ENCODE data around the gene ZNF445.
"Not testable (repeated sequence)": the region's sequence is repeated elsewhere in the genome, so short reads cannot be mapped to it uniquely, and the experiment has no call there.

Gene ZNF445
- total RNA-seq, result 25.0 to 66.0 reads per million in 2 experiments

DNA sequence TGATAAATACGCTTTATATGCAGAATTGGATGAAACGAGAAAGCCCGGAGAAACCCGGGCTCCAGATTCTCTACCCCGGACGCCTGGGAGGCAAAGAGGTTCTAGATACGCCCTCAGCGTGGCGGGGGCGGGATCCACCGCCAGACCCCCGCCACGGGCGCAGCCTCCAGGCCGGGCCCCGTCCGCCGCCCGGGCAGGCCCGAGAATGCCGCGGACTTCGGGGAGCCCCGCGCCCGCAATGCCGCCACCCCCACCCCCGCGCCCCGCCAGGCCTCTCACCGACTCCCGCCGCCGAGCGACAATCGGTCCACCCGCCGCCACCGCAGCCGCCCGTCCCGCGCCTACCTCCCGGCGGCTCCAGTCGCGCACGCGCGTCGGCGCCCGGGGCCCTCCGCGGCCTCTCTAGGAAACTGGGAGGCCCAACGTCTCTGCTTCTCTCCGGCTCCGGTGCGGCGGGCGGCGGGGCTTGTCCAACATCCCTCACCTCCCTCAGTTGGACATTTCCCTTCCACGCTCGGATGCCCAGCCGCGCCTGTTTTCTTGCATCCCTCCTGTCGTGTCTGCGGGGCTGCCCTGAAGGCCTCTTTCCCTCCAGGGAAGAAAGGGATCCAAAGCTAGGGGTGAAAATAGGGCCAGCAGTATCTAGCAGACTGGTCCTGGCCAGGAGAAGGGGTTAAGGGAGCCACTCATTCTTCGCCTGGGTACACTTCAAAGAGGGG is at the start of gene ZNF445:
Gene ZNF445, minus strand, starts transcription at position 359 of the 719 bp plus-strand sequence. CDS start 22,121 bp downstream, outside the sequence.
- DNase-seq (ENCODE audit: low read depth), result peak; percentile 60

DNA sequence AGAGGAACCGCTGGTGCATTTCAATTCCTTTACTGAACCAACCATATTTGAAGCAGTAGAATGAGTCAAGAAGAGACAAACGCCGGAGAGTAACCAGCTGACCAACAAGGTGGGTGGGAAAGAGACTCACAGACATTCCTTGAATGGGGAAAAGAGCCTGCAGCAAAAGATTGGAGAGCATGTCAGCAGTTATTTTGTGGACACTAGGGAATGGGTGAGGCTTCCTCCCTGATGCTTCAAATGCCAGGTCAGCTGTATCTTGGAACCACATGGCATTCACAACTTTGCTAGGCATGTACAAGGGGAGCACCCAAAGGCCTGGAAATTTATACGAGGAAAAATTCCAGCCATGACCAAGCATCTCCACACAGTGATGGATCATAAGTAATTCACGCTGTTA is 47.6 kb upstream of the ZNF445 start:
- no peak for DNase-seq (ENCODE audit: low read depth)

GRCh38 chr3:44522494-44522933 is 45.0 kb upstream of the ZNF445 start:
- DNase-seq (ENCODE audit: low read depth), result no peak

GRCh38 chr3:44521721-44522120 is 44.3 kb upstream of the ZNF445 start:
- no peak for DNase-seq (ENCODE audit: low read depth)

DNA sequence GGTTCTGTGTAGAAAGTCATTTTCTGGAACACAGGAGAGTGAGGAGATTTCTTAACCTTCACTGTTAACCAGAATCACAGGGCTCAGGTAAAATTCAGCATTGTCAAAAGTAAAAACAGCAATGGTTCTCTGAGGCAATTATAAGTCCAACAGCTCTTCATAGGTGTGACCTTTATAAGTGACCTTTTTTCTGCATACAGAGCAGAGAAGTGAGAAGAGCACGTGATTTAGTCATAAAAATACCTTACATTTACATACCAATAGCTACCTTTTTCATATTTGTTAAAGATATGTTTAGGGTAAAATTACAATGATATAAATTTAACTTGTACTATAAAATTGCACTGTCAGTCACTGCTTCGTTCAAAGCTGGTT is 41.3 kb upstream of the ZNF445 start:
- no peak for DNase-seq (ENCODE audit: low read depth)

- no peak for DNase-seq (ENCODE audit: low read depth)
These were observed 38.8 kb upstream of the ZNF445 start for GRCh38 chr3:44516230-44516629.

DNA sequence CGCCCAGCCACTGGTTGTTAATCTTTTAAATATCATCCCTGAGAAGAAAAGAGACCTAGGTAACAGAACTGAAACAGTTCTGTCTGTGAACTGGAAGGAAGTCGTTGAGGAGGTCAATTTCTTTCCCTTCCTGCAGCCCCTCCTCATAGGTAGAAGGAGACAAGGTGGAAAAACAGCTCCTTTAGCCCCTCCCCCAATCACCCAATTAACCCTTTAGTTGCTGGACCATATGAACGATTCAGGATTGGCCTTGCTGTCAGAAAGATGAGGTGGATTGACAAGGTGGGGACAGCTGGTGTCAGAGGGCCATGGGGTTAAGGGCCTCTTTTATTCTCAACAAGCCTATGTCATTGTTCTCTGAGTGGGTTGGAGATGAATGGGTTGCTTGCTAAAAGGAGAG is 36.0 kb upstream of the ZNF445 start:
- DNase-seq (ENCODE audit: low read depth), result no peak

GRCh38 chr3:44511238-44511566 is 33.7 kb upstream of the ZNF445 start:
- no peak for DNase-seq (ENCODE audit: low read depth)

DNA sequence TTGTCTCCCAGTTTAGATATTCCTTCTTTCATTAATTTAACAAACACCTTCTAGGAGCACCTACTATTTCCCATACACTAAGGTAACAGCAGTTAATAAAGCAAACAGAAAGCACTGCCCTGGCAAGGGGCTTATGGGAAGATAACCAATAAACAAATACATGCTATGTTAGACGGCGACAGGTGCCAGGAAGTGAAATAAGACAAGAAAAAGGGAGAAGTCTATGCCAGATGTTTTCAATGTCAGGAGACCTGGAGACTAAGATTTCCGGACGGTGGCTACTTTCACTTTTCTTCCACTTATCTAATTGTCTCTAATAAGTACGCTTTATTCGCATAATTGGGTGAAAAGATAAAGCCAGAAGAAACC is 32.5 kb upstream of the ZNF445 start:
- DNase-seq (ENCODE audit: low read depth), result no peak

DNA sequence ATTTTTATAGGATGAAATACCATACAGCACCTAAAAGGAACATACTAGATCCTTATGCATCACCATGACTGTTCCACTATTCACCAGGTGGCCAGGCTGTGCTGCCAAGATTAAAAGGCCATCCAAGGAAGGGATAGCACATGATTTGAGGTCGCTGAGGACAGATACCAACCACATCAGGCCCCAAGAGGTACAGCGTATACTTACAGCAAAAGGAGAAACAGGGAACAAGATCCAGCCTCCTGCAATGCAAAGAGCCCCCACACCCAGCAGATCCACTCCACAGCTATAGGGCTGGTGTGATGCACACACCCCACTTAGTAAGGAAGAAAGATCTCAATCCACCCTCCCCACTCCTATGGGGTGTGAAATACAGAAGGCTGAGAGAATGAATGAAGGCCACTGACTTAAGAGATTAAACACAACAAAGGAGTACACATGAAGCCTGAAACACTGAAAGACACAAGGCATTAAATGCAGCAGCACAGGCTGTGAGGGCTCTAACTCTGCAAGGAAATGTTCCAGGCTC is 32.0 kb upstream of the ZNF445 start:
- DNase-seq (ENCODE audit: low read depth), result no peak

DNA sequence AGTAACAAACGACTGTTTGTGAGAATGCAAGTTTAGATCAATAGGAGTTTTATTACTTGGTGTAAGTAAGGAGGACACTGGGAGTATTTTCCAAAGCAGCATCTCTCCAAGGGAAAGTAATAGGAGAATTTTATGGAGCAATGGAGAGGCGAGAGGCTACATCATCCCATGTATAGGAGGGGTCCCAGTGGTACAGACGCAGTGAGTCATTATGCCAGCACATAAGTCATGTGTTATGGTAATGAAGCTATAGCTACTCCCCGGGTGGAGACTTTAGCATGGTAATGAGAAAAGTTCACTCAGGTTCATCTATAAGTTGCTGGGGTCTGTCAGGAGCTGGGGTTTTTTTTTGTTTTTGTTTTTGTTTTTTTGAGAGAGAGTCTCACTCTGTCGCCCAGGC is 29.5 kb upstream of the ZNF445 start:
- DNase-seq (ENCODE audit: low read depth), result no peak

- DNase-seq (ENCODE audit: low read depth), result no peak
These were observed 29.1 kb upstream of the ZNF445 start for GRCh38 chr3:44506556-44506955.

- no peak for DNase-seq (ENCODE audit: low read depth)
These were observed 27.1 kb upstream of the ZNF445 start for GRCh38 chr3:44504566-44504965.

DNA sequence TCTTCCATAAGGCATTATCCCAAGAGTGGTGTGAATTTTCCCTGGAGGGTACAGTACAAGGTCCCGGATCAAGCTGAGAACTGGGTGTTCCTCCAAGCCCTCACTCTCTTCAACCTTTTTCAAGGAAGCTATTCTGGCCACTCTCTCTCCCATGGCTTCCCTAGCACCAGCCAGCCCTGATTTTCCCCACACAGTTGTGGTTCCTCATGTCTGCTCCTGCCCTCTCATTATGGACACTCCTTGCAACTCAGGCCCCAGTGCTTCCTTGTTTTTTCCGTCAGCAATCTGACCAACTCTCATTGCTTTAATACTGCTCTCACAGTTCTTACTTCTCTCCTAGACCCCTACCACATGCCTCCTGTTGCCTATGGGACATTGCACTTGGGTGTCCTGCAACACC is 25.7 kb upstream of the ZNF445 start:
- DNase-seq (ENCODE audit: low read depth), result not testable (repeated sequence)

DNA sequence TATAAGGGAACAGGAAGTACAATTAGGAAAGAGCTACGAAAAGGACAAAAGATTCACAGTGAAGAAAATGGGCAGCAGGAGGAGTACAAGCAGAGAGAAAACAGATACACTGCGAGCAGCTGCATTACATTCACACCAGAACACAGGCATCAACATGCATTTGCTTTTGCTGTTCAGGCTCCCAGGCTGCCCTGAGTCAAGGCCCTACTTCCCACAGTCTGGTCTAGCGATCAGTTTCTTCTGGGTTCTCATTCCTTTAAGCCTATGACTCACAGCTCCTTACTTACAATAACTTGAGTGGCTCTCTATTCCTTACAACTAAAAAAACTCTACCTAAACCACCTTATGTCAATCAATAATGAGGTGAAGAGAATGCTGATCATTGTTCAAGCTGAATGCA is 24.5 kb upstream of the ZNF445 start:
- DNase-seq (ENCODE audit: low read depth), result no peak

- not testable (repeated sequence) for DNase-seq (ENCODE audit: low read depth)
These were observed 22.4 kb upstream of the ZNF445 start for GRCh38 chr3:44499899-44500168.

GRCh38 chr3:44499149-44499898 is 21.9 kb upstream of the ZNF445 start:
- DNase-seq (ENCODE audit: low read depth), result no peak

DNA sequence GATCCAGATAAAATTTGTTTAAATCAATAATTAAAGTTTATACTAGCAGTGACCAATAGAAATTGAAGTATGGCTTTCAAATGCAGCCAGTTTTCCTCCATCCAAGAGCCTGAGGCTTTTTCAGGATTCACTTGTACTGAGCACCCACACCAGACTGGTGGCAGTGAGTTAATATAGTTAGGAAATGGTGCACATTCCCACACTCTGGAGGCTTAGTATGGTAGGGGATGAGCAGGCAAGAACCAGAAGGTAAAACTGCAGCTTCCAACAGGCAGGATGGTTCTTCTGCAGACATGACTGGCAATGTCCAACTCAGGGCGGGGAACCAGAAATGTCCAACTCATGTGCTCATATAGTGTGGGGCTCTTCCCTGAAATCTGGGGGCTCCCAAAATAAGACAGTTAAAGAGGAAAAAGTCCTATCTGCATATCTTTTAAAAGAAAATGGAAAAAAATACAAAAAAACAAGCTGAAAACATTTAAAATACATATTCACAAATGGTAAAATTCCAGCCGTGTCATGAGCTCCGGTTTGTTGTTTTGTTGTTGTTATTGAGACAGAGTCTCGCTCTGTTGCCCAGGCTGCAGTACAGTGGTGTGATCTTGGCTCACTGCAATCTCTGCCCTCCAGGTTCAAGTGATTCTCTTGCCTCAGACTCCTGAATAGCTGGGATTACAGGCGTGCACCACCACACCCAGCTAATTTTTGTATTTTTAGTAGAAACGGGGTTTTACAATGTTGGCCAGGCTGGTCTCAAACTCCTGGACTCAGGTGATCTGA is 18.4 kb upstream of the ZNF445 start:
- DNase-seq (ENCODE audit: low read depth), result no peak

DNA sequence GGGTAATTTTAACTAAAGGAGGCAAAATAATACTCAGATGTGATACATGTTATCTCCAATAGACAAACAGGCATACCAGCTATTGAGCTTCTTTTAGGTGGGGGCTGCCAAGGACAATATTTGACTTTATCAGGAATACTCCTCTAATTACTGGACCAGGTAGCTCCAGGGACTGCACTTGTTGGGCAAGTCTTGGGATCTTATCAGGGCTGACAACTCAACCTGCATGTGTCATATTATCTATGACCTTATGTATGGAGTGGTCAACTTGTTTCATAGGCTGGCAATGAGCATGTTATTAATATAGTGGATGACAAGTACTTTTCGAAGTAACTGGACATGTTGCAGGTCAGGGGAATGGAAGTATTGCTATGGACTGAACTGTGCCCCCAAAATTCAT is 15.0 kb upstream of the ZNF445 start:
- no peak for DNase-seq (ENCODE audit: low read depth)

GRCh38 chr3:44482721-44483120 is 5.3 kb upstream of the ZNF445 start:
- no peak for DNase-seq (ENCODE audit: low read depth)

- DNase-seq (ENCODE audit: low read depth), result no peak
These were observed 1.2 kb upstream of the ZNF445 start for GRCh38 chr3:44478606-44479094.

DNA sequence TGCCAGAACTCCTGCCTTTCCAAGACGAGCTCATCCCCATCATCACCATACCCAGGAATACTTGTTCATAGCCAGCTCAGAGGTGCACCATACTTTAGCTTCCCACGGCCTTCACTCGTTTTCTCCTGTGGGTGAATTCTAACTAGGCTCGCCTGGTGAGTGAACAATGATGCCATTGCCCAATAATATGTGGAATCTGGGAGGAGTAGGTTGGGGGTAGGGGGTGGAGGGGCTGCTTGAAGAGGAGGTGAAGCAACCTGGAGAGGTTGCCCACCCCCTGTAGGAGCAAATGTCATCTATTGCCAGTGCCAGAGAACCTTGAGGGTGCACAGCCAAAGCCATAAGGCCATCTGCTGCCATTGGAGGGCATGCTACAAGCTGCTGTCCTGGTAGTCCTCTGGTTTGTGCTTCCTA is 592 bp upstream of the ZNF445 start:
- DNase-seq (ENCODE audit: low read depth), result no peak

DNA sequence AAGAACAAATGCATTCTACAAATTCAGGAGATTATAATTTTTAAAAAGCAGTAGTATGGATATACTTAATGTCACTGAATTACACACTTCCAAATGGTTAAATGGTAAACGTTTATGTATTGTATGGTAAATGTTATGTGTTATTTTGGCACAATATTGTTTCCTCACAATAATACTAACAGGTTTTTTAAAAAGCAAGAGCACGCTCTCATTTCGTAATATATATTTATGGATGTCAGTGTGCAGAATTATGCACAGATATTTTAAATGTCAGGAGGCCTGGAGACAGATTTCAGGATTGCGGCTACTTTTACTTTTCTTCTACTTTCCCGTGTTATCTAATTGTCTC is 533 bp downstream of the ZNF445 start:
- no peak for DNase-seq (ENCODE audit: low read depth)

All from T follicular helper cell (primary cell).